ENCODE results near the gene RENBP.

DNA sequence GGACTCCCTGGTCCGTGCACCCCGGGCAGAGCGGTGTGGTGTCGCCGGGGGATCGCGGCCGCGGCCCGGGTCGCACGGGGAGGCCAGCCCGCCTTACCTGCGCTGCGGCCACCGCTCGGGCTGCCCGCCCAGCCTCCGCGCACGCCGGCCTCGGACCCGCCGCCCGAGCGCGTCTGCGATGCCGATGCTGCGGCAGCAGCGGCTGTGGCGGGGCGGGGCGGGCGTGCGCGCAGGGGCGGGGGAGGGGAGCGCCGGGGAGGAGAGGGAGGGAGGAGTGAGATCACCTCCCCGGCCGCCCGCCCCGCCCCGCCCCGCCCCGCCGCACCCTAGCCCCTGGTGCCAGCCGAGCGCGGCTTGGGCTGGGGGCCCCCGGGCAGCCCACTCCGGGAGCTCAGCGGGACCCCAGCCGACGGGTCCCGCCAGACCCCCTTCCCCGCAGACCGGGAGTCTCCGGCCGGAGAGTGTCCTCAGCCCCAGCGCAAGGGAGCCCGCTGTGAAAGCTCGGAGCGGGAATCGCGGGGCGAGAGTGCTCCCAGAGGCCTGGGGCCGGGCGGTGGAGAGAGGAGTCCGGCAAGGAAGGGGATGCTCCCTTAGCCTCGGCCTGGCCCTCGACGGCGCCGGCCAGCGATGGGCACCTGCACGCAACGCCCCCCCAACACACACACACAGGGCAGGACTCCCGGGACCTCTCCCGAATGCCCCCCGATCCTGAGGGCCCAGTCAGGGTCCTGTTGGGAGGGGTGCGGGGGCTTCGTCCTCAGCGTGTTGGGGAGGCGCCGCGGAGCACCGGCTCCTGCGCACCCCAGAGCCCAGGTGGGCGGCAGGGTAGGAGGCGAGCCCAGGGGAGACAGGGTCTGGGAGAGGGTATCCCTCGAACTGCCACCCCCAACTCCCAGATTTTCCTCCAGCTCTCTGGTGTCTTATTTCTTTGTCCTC lies 58.2 kb downstream of the RENBP start, which contains the start of gene L1CAM:
- TF ChIP-seq, protein P1, sequence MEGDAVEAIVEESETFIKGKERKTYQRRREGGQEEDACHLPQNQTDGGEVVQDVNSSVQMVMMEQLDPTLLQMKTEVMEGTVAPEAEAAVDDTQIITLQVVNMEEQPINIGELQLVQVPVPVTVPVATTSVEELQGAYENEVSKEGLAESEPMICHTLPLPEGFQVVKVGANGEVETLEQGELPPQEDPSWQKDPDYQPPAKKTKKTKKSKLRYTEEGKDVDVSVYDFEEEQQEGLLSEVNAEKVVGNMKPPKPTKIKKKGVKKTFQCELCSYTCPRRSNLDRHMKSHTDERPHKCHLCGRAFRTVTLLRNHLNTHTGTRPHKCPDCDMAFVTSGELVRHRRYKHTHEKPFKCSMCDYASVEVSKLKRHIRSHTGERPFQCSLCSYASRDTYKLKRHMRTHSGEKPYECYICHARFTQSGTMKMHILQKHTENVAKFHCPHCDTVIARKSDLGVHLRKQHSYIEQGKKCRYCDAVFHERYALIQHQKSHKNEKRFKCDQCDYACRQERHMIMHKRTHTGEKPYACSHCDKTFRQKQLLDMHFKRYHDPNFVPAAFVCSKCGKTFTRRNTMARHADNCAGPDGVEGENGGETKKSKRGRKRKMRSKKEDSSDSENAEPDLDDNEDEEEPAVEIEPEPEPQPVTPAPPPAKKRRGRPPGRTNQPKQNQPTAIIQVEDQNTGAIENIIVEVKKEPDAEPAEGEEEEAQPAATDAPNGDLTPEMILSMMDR (conservative IDR thresholded peaks at IDR 0.05; ENCODE audit: low read length): no peak
- TF ChIP-seq EZH2phosphoT487 (IDR thresholded peaks at IDR 0.05; ENCODE audit: borderline replicate concordance, low read depth, low read length): no peak
